Osteoblast (primary cell): Measurements from ENCODE around the gene GOLGA6B. TPM values are rescaled to one million over a fixed set of nuclear protein-coding genes. Genes with fewer than 3 reads are reported as not detected.

ENCODE experiments used
- DNase-seq: peaks from one replicate; pipeline ENCODE4 v3.0.0; 2011; ENCODE audit warnings: low spot score, mixed read lengths; ENCODE audit not compliant: insufficient read length; ENCODE audit errors: missing footprints
- H2AFZ ChIP-seq: 2 replicates; pipeline ENCODE4 v1.6.0; 2011; ENCODE audit warnings: mild to moderate bottlenecking, low read length
- H3K27ac ChIP-seq: 2 replicates; pipeline ENCODE4 v1.5.1; 2011; ENCODE audit warnings: mild to moderate bottlenecking, low read depth, low read length, moderate library complexity
- H3K27me3 ChIP-seq: 2 replicates; pipeline ENCODE4 v1.6.0; 2012; ENCODE audit warnings: mild to moderate bottlenecking, control low read depth, inconsistent platforms, low read length, moderate library complexity; ENCODE audit not compliant: insufficient read depth
- H3K36me3 ChIP-seq: 2 replicates; pipeline ENCODE4 v1.5.1; 2011; ENCODE audit warnings: mild to moderate bottlenecking, low read length, control low read depth, moderate library complexity; ENCODE audit not compliant: insufficient read depth
- H3K4me1 ChIP-seq: 2 replicates; pipeline ENCODE4 v1.5.1; 2011; ENCODE audit warnings: mild to moderate bottlenecking, low read length, control low read depth, moderate library complexity; ENCODE audit not compliant: insufficient read depth
- H3K4me2 ChIP-seq: 2 replicates; pipeline ENCODE4 v1.6.0; 2011; ENCODE audit warnings: mild to moderate bottlenecking, low read length; ENCODE audit not compliant: insufficient read depth
- H3K4me3 ChIP-seq: fragments of 200-600 bp; sonication (generic); 3 replicates; pipeline ENCODE4 v1.5.1; 2012; ENCODE audit warnings: mild to moderate bottlenecking, low read length, inconsistent platforms; ENCODE audit not compliant: insufficient read depth
- H3K79me2 ChIP-seq: 2 replicates; pipeline ENCODE4 v1.6.0; 2012; ENCODE audit warnings: mild to moderate bottlenecking, low read length, control low read depth, inconsistent platforms; ENCODE audit not compliant: insufficient read depth
- H3K9me3 ChIP-seq: 2 replicates; pipeline ENCODE4 v1.5.1; 2011; ENCODE audit warnings: low read depth, low read length, control low read depth
- H4K20me1 ChIP-seq: 2 replicates; pipeline ENCODE4 v1.6.0; 2012; ENCODE audit warnings: mild to moderate bottlenecking, low read length, control low read depth; ENCODE audit not compliant: insufficient read depth
- CTCF ChIP-seq: IDR thresholded peaks from 2 replicates; pipeline ENCODE4 v1.5.1; 2011; ENCODE audit warnings: mild to moderate bottlenecking, low read depth, low read length, moderate library complexity; ENCODE audit errors: extremely low read depth
- total RNA-seq: library from RNA; depleted of rRNA; stranded (reverse); fragments of >200 nt; gene quantifications from 2 replicates; pipeline ENCODE4 v1.2.3, GENCODE V29; 2012

GOLGA6B gene
- total RNA-seq, 1 donor, result not detected

- H3K79me2 ChIP-seq, result peaks cover 19% of the 10 kb centered on the region
- H4K20me1 ChIP-seq, result no peaks in the 10 kb centered on the region
- no peak for DNase-seq
- H3K4me2 ChIP-seq, result peak overlapping the region; percentile 86
- H3K36me3 ChIP-seq, result no peaks in the 10 kb centered on the region
- peak overlapping the region; percentile 92 for H3K27ac ChIP-seq
- H3K9me3 ChIP-seq, result no peaks in the 10 kb centered on the region
- H2AFZ ChIP-seq, result peak overlapping the region; percentile 99
- H3K4me3 ChIP-seq, result peak overlapping the region; percentile 89
- no peak for TF ChIP-seq CTCF
- peaks cover 8% of the 10 kb centered on the region for H3K27me3 ChIP-seq
- peaks cover 6% of the 10 kb centered on the region for H3K4me1 ChIP-seq
Measured at GRCh38 chr15:72685301-72685924, 30.9 kb downstream of the GOLGA6B start.

- Histone ChIP-seq H3K36me3 (no peaks in the 10 kb centered on the region), H2AFZ (peak within 1 kb of the TSS; percentile 99), H3K4me3 (peak within 1 kb of the TSS; percentile 89), H3K9me3 (no peaks in the 10 kb centered on the region), H3K79me2 (peaks cover 23% of the 10 kb centered on the region), H3K27me3 (peaks cover under 1% of the 10 kb centered on the region), H3K4me2 (peak within 1 kb of the TSS; percentile 86), H3K27ac (peak within 1 kb of the TSS; percentile 92), H4K20me1 (no peaks in the 10 kb centered on the region), H3K4me1 (peaks cover 6% of the 10 kb centered on the region)
- peak; percentile 89 for DNase-seq
- no peak for TF ChIP-seq CTCF
Measured at GRCh38 chr15:72685925-72686794, 31.7 kb downstream of the GOLGA6B start, which contains the start of the genes BBS4 and HIGD2B. Gene BBS4 (plus strand): TSS chr15:72686207. CDS start chr15:72686228, 21 bp downstream. Gene HIGD2B (minus strand): TSS chr15:72686182. CDS start chr15:72676374, 9,808 bp downstream.

- H3K27me3 ChIP-seq, result no peaks in the 10 kb centered on the region
- no peak overlapping the region for H3K4me3 ChIP-seq
- peak; percentile 14 for DNase-seq
- TF ChIP-seq CTCF, result no peak
- H4K20me1 ChIP-seq, result no peaks in the 10 kb centered on the region
- peaks cover 6% of the 10 kb centered on the region for H3K4me1 ChIP-seq
- H3K4me2 ChIP-seq, result no peak overlapping the region
- H3K27ac ChIP-seq, result no peak overlapping the region
- no peak overlapping the region for H2AFZ ChIP-seq
- peaks cover 28% of the 10 kb centered on the region for H3K79me2 ChIP-seq
- no peaks in the 10 kb centered on the region for H3K36me3 ChIP-seq
- no peaks in the 10 kb centered on the region for H3K9me3 ChIP-seq
Measured at GRCh38 chr15:72688697-72689096, 34.2 kb downstream of the GOLGA6B start.

- peaks cover 35% of the 10 kb centered on the region for H3K79me2 ChIP-seq
- H3K4me1 ChIP-seq, result no peaks in the 10 kb centered on the region
- no peaks in the 10 kb centered on the region for H3K27me3 ChIP-seq
- no peak for TF ChIP-seq CTCF
- H3K4me2 ChIP-seq, result no peak overlapping the region
- no peaks in the 10 kb centered on the region for H4K20me1 ChIP-seq
- no peak overlapping the region for H3K27ac ChIP-seq
- H3K4me3 ChIP-seq, result no peak overlapping the region
- H3K36me3 ChIP-seq, result no peaks in the 10 kb centered on the region
- no peak for DNase-seq
- H3K9me3 ChIP-seq, result no peaks in the 10 kb centered on the region
- H2AFZ ChIP-seq, result no peak overlapping the region
Measured at GRCh38 chr15:72690938-72691337, 36.4 kb downstream of the GOLGA6B start.
